Measurements from ENCODE around the gene C14orf119.

The C14orf119 gene

GRCh38 chr14:23146980-23147379 lies 51.7 kb downstream of the C14orf119 start:
- TF ChIP-seq, protein P1, sequence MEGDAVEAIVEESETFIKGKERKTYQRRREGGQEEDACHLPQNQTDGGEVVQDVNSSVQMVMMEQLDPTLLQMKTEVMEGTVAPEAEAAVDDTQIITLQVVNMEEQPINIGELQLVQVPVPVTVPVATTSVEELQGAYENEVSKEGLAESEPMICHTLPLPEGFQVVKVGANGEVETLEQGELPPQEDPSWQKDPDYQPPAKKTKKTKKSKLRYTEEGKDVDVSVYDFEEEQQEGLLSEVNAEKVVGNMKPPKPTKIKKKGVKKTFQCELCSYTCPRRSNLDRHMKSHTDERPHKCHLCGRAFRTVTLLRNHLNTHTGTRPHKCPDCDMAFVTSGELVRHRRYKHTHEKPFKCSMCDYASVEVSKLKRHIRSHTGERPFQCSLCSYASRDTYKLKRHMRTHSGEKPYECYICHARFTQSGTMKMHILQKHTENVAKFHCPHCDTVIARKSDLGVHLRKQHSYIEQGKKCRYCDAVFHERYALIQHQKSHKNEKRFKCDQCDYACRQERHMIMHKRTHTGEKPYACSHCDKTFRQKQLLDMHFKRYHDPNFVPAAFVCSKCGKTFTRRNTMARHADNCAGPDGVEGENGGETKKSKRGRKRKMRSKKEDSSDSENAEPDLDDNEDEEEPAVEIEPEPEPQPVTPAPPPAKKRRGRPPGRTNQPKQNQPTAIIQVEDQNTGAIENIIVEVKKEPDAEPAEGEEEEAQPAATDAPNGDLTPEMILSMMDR (IDR thresholded peaks at IDR 0.05; ENCODE audit: extremely low read depth, insufficient read depth, missing control alignments), result no peak
- in situ Hi-C loops (cut with MboI; ENCODE audit: low pct_unique_long_range_greater_than_20kb, low sequenced_read_pairs, unreplicated experiment), result no loop called here
- no peak for DNase-seq (ENCODE audit: low spot score)

- TF ChIP-seq, protein P1 (IDR thresholded peaks at IDR 0.05; ENCODE audit: extremely low read depth, insufficient read depth, missing control alignments), result no peak
- no peak for DNase-seq (ENCODE audit: low spot score)
- in situ Hi-C loops (cut with MboI; ENCODE audit: low pct_unique_long_range_greater_than_20kb, low sequenced_read_pairs, unreplicated experiment), result no loop called here
Observed at GRCh38 chr14:23147676-23148075, 52.4 kb downstream of the C14orf119 start.

- TF ChIP-seq, protein P1 (IDR thresholded peaks at IDR 0.05; ENCODE audit: extremely low read depth, insufficient read depth, missing control alignments), result no peak
- no peak for DNase-seq (ENCODE audit: low spot score)
- in situ Hi-C loops (cut with MboI; ENCODE audit: low pct_unique_long_range_greater_than_20kb, low sequenced_read_pairs, unreplicated experiment), result no loop called here
Observed at GRCh38 chr14:23148591-23149249, 53.4 kb downstream of the C14orf119 start.

DNA sequence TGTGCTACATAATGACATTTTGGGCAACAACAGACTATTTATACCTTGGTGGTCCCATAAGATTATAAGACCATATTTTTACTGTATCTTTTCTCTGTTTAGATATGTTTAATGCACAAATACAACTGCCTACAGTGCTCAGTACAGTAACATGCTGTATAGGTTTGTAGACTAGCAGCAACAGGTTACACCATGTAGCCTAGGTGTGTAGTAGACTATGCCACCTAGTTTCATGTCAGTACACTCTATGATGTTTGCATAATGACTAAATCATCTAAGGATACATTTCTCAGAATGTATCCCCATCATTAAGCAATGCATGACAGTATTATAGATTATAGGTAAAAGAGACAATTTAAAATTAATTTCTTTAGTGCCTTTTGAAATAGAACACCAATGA lies 54.4 kb downstream of the C14orf119 start:
- DNase-seq (ENCODE audit: low spot score), result no peak
- in situ Hi-C loops (cut with MboI; ENCODE audit: low pct_unique_long_range_greater_than_20kb, low sequenced_read_pairs, unreplicated experiment), result no loop called here
- TF ChIP-seq, protein P1 (IDR thresholded peaks at IDR 0.05; ENCODE audit: extremely low read depth, insufficient read depth, missing control alignments), result no peak
